Pancreas (tissue), 10 donors: Measurements from ENCODE around the gene FGFR4. TPM values are rescaled to one million over a fixed set of nuclear protein-coding genes. Genes with fewer than 3 reads are reported as not detected.

Experiments
- ATAC-seq, 4 donors: fragments of 200-7000 bp; cut with Tn5 transposase; one replicate each; pipeline versions ENCODE4 v1.8.0 to v1.9.1; 2020; ENCODE audit warnings: mild to moderate bottlenecking in 4 of 4, moderate library complexity in 4 of 4
- DNase-seq, 6 donors: peaks; one replicate each; pipeline ENCODE4 v3.0.0-alpha.2; 2020
- FAIRE-seq: peaks from 2 replicates; lab custom pipeline; 2012; peaks lifted over from hg19 to GRCh38; lab: Jason Lieb, UNC
- H3K27ac ChIP-seq, 4 donors: fragments of 200-600 bp; sonication (generic); 1 replicate in 3 of 4; 2 replicates in 1 of 4; pipeline versions ENCODE4 v1.5.0 to v1.8.0; 2020
- H3K27me3 ChIP-seq, 4 donors: fragments of 200-600 bp; one replicate each; pipeline ENCODE4 v1.8.0; 2021
- H3K36me3 ChIP-seq, 3 donors: fragments of 200-600 bp; sonication (generic) in 1 of 3; one replicate each; pipeline versions ENCODE4 v1.5.0 to v1.8.0; 2020 to 2021
- H3K4me1 ChIP-seq, 3 donors: fragments of 200-600 bp; one replicate each; pipeline ENCODE4 v1.8.0; 2021
- H3K4me3 ChIP-seq, 4 donors: fragments of 200-600 bp; sonication (generic) in 2 of 4; one replicate each; pipeline versions ENCODE4 v1.5.0 to v1.8.0; 2020 to 2021
- H3K9me3 ChIP-seq, 4 donors: fragments of 200-600 bp; one replicate each; pipeline ENCODE4 v1.8.0; 2021
- WGBS, 2 donors: extraction: QIAGEN DNeasy Blood & Tissue Kit; methylation state at CpG; one replicate each; pipeline ENCODE4 v1.1.7; 2013; 5-methylcytosine and 5-hydroxymethylcytosine counted together
- intact Hi-C, 3 donors: fragments of 100-400 bp; cut with DNase I; formaldehyde crosslinking; loops; one replicate each; pipeline versions ENCODE4 v1.11.1 to v1.14.2; 2022
- polyA plus RNA-seq, 2 donors: library from polyadenylated mRNA; stranded (reverse); fragments of 200-250 nt; gene quantifications; one replicate each; pipeline ENCODE4 v1.2.3, GENCODE V29; 2013
- total RNA-seq, 6 donors: library from RNA; stranded (reverse); fragmentation: NEBNext Ultra II Directional in 4 of 6; extraction: Animal tissue kit (Norgen Biotek cat#: 25700) in 4 of 6; gene quantifications; one replicate each; pipeline versions ENCODE4 v1.2.1 to v1.2.4, GENCODE V29; 2021 to 2023
- TF ChIP-seq, protein P1 (sequence below), 4 donors: fragments of 200-600 bp; sonication (generic) in 3 of 4; IDR thresholded peaks; one replicate each; pipeline versions ENCODE4 v1.5.0 to v1.8.0; 2021; ENCODE audit warnings: antibody characterized with exemption in 4 of 4
- donor health status: healthy with polysubstance abuse.
- donor health status: DM: no; HTN: no; CAD: no; lungs with moderate emphysema.
- donor health status: DM: no; HTN: no; CAD: no.
- donor health status: control.
- donor health status: control.
- donor health status: Bipolar disorder and iron deficiency.
- donor health status: DM: yes; HTN: yes; CAD: no.
- donor health status: DM: no; HTN: no; CAD: no.
- donor health status: DM: no; HTN: no; CAD: no.
- donor health status: DM: yes; HTN: yes; CAD: no.

FGFR4 gene
- total and polyA plus RNA-seq, 8 donors, result 23.5 to 105 (median 32.7) TPM

DNA sequence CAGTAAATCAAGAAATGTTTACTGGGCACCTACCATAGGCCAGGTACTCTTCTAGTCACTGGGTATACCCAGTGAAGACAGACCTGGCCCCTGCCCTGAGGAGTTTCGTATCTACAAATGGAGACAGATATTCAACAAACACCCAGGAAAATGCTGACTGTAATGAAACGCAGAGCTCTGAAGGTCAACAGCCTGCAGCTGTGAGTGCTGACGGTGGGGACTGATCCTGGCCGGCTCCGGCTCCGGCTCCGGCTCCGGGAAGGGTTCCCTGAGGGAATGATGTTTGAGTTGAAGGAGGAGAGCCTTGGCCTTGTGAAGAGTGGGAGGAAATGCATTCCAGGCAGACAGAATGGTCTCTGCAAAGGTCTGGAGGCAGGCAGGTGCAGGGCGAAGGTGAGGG, 23.1 kb downstream of the FGFR4 start:
- peak in 3 of 4 donors; percentile 6 to 34 (median 32) for ATAC-seq

DNA sequence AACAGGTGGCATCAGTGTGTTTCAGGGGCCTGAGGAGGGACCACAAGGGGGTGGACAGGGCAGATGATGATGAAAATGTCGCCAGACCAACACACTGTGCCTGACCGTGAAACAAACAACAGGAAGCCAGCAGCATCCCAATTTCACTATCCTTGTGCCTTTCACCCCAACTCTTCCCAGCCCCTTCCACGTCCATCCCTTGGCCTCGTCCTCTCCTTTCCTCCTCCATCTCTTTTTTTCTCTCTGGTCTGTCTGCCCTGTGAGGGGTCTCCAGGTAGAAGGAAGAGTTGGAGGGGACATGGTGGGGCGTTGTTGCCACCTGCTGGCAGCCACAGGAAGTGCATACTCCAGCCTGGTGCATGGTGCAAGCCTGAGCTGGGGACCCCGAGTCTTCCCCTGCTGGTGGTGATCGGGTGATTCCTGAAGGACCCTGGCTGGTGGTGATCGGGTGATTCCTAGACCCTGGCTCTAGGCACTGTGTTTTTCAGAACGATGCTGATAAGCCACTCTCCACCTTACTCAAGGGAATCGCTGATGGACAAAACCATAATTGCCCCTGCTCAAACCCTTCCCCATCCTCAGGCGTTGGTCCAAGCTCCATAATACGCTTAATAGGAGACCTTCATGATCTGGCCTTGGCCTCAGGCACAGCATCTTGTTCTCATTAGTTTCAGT, 25.1 kb downstream of the FGFR4 start:
- Histone ChIP-seq H3K36me3 (no peaks in the 10 kb centered on the region), H3K4me1 (no peaks in the 10 kb centered on the region), H3K9me3 (no peaks in the 10 kb centered on the region), H3K27me3 (no peaks in the 10 kb centered on the region), H3K27ac (no peak overlapping the region), H3K4me3 (no peak overlapping the region)
- 18 to 19% methylated on average over 12 of the region's 12 CpGs for WGBS, 2 donors
- TF ChIP-seq, protein P1, sequence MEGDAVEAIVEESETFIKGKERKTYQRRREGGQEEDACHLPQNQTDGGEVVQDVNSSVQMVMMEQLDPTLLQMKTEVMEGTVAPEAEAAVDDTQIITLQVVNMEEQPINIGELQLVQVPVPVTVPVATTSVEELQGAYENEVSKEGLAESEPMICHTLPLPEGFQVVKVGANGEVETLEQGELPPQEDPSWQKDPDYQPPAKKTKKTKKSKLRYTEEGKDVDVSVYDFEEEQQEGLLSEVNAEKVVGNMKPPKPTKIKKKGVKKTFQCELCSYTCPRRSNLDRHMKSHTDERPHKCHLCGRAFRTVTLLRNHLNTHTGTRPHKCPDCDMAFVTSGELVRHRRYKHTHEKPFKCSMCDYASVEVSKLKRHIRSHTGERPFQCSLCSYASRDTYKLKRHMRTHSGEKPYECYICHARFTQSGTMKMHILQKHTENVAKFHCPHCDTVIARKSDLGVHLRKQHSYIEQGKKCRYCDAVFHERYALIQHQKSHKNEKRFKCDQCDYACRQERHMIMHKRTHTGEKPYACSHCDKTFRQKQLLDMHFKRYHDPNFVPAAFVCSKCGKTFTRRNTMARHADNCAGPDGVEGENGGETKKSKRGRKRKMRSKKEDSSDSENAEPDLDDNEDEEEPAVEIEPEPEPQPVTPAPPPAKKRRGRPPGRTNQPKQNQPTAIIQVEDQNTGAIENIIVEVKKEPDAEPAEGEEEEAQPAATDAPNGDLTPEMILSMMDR (IDR thresholded peaks at IDR 0.05), result peak; percentile 76 to 92 (median 86)
- ATAC-seq, result peak; percentile 41 to 63 (median 60)
- intact Hi-C loops, result loop anchor here in 2 of 3 donors (5.0 to 10.0 kb wide), 2 partner anchors 40 to 193 kb away; partner anchors contain the start of genes PRELID1 (in 1 of the 2) and RAB24 (in 1 of the 2)
- no peak for FAIRE-seq
- peak in 4 of 6 donors; percentile 64 to 83 (median 74) for DNase-seq

More for the DNA sequence above, 23.1 kb downstream of the FGFR4 start:
- 21 to 30% methylated on average over 9 of the region's 9 CpGs for WGBS, 2 donors
- no peaks in the 10 kb centered on the region for H3K27me3 ChIP-seq
- TF ChIP-seq, protein P1 (IDR thresholded peaks at IDR 0.05), result no peak
- intact Hi-C loops, result loop anchor here in 2 of 3 donors (5.0 to 10.0 kb wide), 2 partner anchors 38 to 195 kb away; partner anchors contain the start of genes PRELID1 (in 1 of the 2) and RAB24 (in 1 of the 2)
- H3K27ac ChIP-seq, result no peak overlapping the region
- no peak for DNase-seq
- no peak overlapping the region for H3K4me3 ChIP-seq
- H3K36me3 ChIP-seq, result no peaks in the 10 kb centered on the region
- FAIRE-seq, result no peak
- H3K9me3 ChIP-seq, result no peaks in the 10 kb centered on the region
- H3K4me1 ChIP-seq, result no peaks in the 10 kb centered on the region

DNA sequence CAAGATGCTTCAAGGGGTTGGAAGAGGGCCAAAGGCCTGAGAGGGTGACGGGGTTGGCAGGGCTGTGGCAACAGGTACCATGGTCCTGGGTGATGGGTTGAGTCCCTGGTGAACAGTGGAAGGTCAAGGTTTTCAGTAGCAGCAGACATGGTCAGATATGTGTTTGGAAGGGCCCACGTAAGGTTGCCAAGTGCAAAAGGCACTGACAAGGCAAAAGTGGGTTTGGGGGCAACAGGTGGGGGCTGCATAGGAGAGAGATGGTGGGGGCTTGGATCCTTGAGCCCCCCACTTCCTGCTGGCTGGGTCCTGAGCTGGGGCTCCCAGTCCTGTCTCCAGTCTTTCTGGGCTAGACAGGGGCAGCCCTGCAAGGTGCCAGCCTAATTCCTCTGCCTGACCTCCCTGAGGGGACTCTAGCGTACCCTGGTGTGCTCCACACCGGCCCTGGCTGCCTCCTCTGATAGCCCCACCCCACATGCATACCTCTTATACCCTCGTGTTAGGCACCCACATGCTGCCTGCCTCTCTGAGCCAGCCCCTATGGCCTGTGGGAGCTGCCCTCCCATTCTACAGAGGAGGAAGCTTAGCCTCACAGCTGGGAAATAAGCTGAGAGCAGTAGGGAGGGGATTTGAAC, 26.0 kb downstream of the FGFR4 start:
- H3K9me3 ChIP-seq, result no peaks in the 10 kb centered on the region
- ATAC-seq (no peak), DNase-seq (peak in 1 of 6 donors; percentile 47), FAIRE-seq (no peak)
- peaks cover 0 to 3% (median 0%) of the 10 kb centered on the region in 3 donors for H3K4me1 ChIP-seq
- H3K27me3 ChIP-seq, result no peaks in the 10 kb centered on the region
- no peaks in the 10 kb centered on the region for H3K36me3 ChIP-seq
- no peak overlapping the region for H3K4me3 ChIP-seq
- WGBS, 2 donors, result 54 to 59% methylated on average over 5 of the region's 5 CpGs
- intact Hi-C loops, result loop anchor here in 2 of 3 donors (5.0 to 10.0 kb wide), 2 partner anchors 40 to 192 kb away; partner anchors contain the start of genes PRELID1 (in 1 of the 2) and RAB24 (in 1 of the 2)
- TF ChIP-seq, protein P1 (IDR thresholded peaks at IDR 0.05), result no peak
- no peak overlapping the region for H3K27ac ChIP-seq

- intact Hi-C loops, result loop anchor here in 2 of 3 donors (5.0 to 10.0 kb wide), 2 partner anchors 41 to 191 kb away; partner anchors contain the start of genes PRELID1 (in 1 of the 2) and RAB24 (in 1 of the 2)
- Histone ChIP-seq H3K9me3 (no peaks in the 10 kb centered on the region), H3K4me3 (no peak overlapping the region), H3K27ac (no peak overlapping the region), H3K36me3 (no peaks in the 10 kb centered on the region), H3K27me3 (no peaks in the 10 kb centered on the region), H3K4me1 (peaks cover 0 to 3% (median 0%) of the 10 kb centered on the region in 3 donors)
- ATAC-seq (peak; percentile 54 to 83 (median 77)), DNase-seq (peak; percentile 56 to 88 (median 78)), FAIRE-seq (no peak)
- 16 to 17% methylated on average over 14 of the region's 14 CpGs for WGBS, 2 donors
- TF ChIP-seq, protein P1 (IDR thresholded peaks at IDR 0.05), result peak; percentile 91 to 99 (median 96)
Observed at GRCh38 chr5:177113566-177114424, 27.1 kb downstream of the FGFR4 start.
